ENCODE data around the gene ORC5.

ORC5 gene

DNA sequence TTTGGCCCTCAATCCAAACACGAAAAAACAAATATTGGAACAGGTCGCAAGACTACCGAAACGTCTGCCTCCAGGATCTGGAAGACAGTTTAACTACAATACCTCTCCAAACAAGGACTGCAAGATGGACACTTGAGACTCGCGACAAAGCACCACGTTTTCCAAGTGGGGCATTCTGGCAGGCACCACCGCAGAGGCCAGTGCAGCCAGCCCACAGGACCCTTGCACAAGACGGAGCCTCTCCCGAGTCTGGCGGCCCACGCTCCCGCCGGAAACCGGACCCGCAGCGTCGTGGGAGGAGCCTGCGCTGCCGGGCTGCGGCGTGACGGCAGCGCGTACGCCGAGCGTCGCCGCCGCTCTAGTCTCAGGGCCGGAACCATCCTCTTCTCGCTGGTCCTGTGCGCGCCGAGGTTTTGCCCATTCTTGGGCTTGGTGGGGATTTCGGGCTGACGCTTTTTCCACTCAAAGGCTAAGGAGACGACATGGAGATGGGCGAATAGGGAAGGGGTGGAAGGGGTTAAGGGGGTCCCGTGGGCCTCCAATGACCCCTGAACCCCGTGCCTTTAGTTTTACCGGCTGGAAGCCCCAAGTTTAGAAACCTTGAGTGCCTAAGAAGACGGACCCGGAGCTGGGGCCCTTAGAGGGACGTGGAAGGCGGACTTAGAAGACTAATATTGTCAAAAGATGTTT is at the start of gene ORC5:
TSS of gene ORC5 (minus strand) at position 283 of the 690 bp plus-strand sequence. CDS start at position 174, 109 bp downstream.
- peak within 1 kb of the TSS; percentile 94 for H3K27ac ChIP-seq
- TF ChIP-seq ZFX (IDR thresholded peaks at IDR 0.05) = peak; percentile 74
- TF ChIP-seq, protein P1, sequence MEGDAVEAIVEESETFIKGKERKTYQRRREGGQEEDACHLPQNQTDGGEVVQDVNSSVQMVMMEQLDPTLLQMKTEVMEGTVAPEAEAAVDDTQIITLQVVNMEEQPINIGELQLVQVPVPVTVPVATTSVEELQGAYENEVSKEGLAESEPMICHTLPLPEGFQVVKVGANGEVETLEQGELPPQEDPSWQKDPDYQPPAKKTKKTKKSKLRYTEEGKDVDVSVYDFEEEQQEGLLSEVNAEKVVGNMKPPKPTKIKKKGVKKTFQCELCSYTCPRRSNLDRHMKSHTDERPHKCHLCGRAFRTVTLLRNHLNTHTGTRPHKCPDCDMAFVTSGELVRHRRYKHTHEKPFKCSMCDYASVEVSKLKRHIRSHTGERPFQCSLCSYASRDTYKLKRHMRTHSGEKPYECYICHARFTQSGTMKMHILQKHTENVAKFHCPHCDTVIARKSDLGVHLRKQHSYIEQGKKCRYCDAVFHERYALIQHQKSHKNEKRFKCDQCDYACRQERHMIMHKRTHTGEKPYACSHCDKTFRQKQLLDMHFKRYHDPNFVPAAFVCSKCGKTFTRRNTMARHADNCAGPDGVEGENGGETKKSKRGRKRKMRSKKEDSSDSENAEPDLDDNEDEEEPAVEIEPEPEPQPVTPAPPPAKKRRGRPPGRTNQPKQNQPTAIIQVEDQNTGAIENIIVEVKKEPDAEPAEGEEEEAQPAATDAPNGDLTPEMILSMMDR (conservative IDR thresholded peaks at IDR 0.05) = no peak

DNA sequence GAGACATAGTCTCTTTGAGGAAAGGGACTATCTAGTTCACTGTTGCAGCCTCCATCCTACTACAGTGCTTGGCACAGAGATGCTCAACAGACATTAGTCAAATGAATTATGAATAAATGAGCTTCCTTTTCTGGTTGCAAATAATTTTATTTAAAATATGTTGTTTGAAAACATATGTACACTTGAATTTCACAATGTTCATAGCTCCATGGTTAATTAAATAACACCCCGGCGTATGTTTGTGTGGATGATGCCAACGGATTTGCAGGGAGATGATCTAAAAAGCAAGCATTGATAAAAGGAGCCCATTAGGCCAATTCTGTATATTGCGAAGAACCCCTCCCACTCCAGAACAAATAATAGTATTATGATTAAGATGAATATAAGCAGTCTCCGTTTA is 47.8 kb upstream of the ORC5 start:
- TF ChIP-seq ZFX (IDR thresholded peaks at IDR 0.05) = no peak
- TF ChIP-seq, protein P1 (conservative IDR thresholded peaks at IDR 0.05) = no peak
- H3K27ac ChIP-seq = no peak overlapping the region

DNA sequence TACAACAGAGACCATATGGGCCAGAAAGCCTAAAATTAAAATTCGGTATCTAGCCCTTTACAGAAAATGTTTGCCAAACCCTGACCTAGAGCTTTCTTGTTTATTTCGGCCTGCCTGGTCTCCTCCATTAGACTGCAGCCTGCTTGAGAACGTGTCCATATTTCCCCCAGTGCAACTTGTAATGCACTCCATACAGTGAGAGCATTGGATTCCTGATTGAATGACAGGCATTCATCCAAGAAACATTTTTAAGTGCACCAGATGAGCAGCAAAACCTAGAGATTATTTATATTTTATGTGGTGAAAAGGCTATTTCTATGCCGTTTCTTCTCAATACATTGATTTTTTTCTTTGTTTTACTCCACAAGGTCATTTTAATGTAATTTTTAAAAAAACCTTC is 47.4 kb upstream of the ORC5 start:
- TF ChIP-seq, protein P1 (conservative IDR thresholded peaks at IDR 0.05) = no peak
- no peak for TF ChIP-seq ZFX (IDR thresholded peaks at IDR 0.05)
- H3K27ac ChIP-seq = no peak overlapping the region

DNA sequence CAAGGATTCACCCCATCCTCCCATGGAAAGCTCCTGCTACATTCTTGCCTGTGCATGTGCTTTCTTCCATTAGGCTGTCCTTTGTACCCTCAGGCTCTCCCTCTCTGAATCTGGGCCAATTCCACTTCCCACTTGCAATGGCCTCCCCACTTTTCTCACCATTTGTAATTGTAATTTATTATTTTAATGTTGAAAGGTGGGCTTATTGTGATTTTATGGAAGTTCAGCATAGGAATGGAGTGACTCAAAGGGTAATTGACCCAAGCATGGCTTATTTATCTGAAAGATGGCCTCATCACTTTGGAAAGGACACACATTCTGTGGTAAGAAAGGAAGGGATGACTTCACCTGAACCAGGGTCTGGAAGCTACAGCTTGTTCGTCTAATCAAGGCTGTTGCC is 46.9 kb upstream of the ORC5 start:
- TF ChIP-seq, protein P1 (conservative IDR thresholded peaks at IDR 0.05) = no peak
- TF ChIP-seq ZFX (IDR thresholded peaks at IDR 0.05) = no peak

DNA sequence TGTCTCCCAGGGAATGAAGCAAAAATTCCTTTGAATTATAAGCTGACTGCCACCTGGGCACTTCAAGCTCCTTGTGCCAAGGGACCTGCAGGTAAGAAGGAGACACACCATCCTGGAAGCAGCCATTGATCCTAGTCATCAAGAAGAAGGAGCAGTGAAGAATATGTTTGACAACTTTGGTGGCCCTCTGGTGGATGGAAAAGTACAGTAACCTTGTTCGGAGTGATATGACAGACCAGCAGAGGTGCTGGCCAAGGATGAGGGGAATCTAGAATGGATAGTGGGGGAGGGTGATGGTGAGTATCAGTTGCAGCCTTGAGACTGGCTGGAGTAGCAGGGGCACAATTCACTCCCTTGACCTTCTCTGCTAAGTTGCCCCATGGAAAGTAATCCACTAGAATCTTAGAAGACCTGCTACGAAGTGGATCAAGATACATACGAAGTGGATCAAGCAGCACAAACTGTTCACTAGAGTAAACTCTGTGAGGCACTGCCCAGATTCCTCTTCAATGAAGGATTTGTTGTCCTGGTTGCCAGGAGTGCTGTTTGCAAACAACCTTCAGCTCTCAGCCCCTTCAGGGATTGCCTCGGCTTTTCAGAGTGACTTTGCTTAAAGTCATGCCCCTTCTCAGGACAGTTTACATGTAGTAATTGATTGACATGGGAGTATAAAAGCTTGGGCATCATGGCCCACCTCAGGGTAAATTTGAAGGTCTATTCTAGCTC is 44.8 kb upstream of the ORC5 start:
- TF ChIP-seq ZFX (IDR thresholded peaks at IDR 0.05) = no peak
- TF ChIP-seq, protein P1 (conservative IDR thresholded peaks at IDR 0.05) = peak; percentile 50
- no peak overlapping the region for H3K27ac ChIP-seq

More for the DNA sequence above, 46.9 kb upstream of the ORC5 start:
- no peak overlapping the region for H3K27ac ChIP-seq

DNA sequence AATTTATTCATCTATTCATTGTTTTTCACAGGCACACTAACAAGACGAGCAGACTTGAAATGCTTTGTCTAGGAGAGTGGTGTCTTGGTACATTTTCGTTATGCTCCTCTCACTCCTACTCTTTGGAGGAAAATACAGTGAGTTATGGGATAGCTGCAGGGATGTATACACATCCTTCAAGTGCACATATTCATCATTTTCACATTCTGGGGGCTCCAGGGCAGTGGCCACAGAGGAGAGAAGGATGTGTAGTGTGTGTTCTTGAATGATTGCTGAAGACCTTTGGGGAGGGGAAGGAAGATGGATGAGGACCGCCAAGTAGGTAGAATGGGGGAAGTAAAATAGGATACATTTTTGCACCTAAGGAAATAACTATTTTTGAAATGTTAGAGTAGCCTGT is 34.8 kb upstream of the ORC5 start:
- no peak overlapping the region for H3K27ac ChIP-seq
- TF ChIP-seq, protein P1 (conservative IDR thresholded peaks at IDR 0.05) = no peak
- no peak for TF ChIP-seq ZFX (IDR thresholded peaks at IDR 0.05)

DNA sequence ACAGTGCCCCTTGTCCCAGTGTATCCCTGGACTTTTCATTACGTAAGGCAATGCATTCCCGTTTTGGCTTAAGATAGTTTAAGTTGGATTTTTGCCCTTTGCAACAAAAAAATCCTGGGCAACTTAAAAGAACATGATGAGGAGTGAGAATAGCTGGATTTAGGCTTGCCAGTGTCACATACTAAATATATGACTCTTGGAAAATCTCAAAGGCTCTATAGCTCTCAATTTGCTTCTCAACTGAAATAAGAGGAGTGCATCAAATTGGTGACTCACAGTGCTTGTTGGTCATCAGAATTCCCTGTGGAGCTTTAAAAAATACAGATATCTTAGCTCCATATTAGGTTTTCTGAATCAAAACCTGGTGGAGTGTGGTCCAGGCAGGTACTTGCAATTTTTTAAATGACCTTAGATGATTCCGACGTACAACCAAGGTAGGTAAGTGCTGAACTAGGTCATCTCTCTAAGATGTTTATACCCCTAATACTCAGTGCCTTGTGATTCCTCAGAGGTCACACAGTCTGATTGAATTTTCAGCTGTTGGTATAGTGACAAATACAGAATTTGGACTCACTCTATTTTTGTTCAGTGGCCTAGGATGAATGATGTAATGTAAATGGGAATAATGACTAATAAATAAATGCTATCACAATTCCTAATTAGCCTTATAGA is 33.9 kb upstream of the ORC5 start:
- no peak for TF ChIP-seq ZFX (IDR thresholded peaks at IDR 0.05)
- TF ChIP-seq, protein P1 (conservative IDR thresholded peaks at IDR 0.05) = no peak

More for the DNA sequence above, 33.9 kb upstream of the ORC5 start:
- H3K27ac ChIP-seq = no peak overlapping the region
